ENCODE measurements around the gene PLA2G5. TPM values are rescaled to one million over a fixed set of nuclear protein-coding genes. Genes with fewer than 3 reads are reported as not detected.

PLA2G5 gene
- total RNA-seq, 4 donors from 2014 or later = 0.87 to 4.7 (median 2.2) TPM

DNA sequence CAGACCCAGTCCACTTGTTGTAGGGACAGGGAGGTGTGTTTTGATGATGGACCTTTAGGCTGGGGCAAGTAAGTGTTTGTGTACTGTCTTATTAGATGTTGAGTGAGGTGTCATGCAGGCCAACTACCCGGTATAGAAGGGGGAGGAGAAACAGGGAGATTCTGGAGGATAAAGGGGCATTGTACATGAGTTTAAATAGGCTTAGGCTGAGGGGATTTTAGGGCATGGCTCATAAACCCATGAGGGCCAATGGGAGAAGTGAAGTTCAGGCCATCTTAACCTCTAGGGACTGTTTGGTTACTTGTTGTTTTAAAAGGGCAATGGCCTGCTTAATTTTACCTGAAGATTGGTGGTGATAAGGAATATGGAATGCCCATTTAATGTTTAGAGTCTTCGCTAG is 38.2 kb upstream of the PLA2G5 start:
- peaks cover 0 to 23% (median 0%) of the 10 kb centered on the region in 4 donors for H3K9me3 ChIP-seq
- H3K36me3 ChIP-seq = no peaks in the 10 kb centered on the region
- no peak overlapping the region for H3K27ac ChIP-seq
- H3K4me3 ChIP-seq = no peak overlapping the region
- no peaks in the 10 kb centered on the region for H3K27me3 ChIP-seq
- no peak for DNase-seq (ENCODE audit: low spot score in 2 of 2)
- TF ChIP-seq POLR2A (IDR thresholded peaks at IDR 0.05) (no peak), EP300 (IDR thresholded peaks at IDR 0.05) (no peak)
- TF ChIP-seq, protein P1, sequence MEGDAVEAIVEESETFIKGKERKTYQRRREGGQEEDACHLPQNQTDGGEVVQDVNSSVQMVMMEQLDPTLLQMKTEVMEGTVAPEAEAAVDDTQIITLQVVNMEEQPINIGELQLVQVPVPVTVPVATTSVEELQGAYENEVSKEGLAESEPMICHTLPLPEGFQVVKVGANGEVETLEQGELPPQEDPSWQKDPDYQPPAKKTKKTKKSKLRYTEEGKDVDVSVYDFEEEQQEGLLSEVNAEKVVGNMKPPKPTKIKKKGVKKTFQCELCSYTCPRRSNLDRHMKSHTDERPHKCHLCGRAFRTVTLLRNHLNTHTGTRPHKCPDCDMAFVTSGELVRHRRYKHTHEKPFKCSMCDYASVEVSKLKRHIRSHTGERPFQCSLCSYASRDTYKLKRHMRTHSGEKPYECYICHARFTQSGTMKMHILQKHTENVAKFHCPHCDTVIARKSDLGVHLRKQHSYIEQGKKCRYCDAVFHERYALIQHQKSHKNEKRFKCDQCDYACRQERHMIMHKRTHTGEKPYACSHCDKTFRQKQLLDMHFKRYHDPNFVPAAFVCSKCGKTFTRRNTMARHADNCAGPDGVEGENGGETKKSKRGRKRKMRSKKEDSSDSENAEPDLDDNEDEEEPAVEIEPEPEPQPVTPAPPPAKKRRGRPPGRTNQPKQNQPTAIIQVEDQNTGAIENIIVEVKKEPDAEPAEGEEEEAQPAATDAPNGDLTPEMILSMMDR (IDR thresholded peaks at IDR 0.05) = no peak
- no peaks in the 10 kb centered on the region for H3K4me1 ChIP-seq
- 61 to 71% methylated on average over 2 of the region's 2 CpGs for WGBS, 2 donors

DNA sequence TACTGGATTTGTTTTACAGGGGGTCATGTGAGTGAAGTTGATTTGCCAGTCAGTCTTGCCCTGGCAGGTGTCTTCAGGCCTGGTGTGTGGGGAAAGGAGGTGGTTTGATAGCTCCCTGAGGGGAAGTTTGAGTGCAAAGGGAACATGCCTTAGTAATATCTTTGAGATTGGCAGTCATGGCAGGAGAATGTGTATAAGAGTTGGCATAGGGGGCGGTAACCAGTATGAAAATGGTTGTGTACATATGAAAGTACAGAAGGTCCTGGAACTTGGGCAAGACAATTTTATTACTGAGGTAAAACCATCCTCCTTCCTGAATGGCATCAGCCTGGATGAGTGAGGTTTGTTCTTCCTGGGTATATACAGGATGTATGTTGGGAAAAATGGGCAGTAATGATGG is 37.6 kb upstream of the PLA2G5 start:
- no peaks in the 10 kb centered on the region for H3K36me3 ChIP-seq
- WGBS, 2 donors = 92 to 96% methylated on average over 1 of the region's 1 CpG
- no peaks in the 10 kb centered on the region for H3K4me1 ChIP-seq
- H3K27me3 ChIP-seq = no peaks in the 10 kb centered on the region
- no peak for TF ChIP-seq EP300 (IDR thresholded peaks at IDR 0.05)
- no peak for TF ChIP-seq POLR2A (IDR thresholded peaks at IDR 0.05)
- TF ChIP-seq, protein P1 (IDR thresholded peaks at IDR 0.05) = no peak
- peaks cover 0 to 29% (median 0%) of the 10 kb centered on the region in 4 donors for H3K9me3 ChIP-seq
- H3K4me3 ChIP-seq = no peak overlapping the region
- DNase-seq (ENCODE audit: low spot score in 2 of 2) = no peak
- no peak overlapping the region for H3K27ac ChIP-seq

DNA sequence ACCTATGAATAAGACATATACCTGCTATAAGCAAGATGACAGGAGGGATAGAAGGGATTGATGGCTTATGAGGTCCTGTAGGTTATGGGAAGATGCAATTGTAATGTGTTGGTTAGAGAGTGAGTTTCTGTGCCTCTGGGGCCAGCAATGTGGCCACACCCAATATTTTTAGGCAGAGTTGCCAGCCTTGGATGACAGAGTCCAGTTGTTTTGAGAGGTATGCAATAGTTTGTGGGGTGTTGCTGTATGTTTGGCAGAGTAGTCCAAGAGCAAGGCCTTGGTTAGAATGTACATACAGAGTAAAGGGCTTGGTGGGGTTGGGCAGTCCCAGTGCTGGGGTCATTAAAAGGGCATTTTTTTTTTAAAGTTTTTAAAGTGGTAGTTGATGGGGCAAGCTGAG is 36.6 kb upstream of the PLA2G5 start:
- no peak overlapping the region for H3K27ac ChIP-seq
- no peaks in the 10 kb centered on the region for H3K27me3 ChIP-seq
- no peaks in the 10 kb centered on the region for H3K36me3 ChIP-seq
- H3K4me1 ChIP-seq = no peaks in the 10 kb centered on the region
- DNase-seq (ENCODE audit: low spot score in 2 of 2) = no peak
- TF ChIP-seq EP300 (IDR thresholded peaks at IDR 0.05) (no peak), POLR2A (IDR thresholded peaks at IDR 0.05) (no peak)
- TF ChIP-seq, protein P1 (IDR thresholded peaks at IDR 0.05) = no peak
- no peak overlapping the region for H3K4me3 ChIP-seq
- H3K9me3 ChIP-seq = peaks cover 0 to 33% (median 0%) of the 10 kb centered on the region in 4 donors

DNA sequence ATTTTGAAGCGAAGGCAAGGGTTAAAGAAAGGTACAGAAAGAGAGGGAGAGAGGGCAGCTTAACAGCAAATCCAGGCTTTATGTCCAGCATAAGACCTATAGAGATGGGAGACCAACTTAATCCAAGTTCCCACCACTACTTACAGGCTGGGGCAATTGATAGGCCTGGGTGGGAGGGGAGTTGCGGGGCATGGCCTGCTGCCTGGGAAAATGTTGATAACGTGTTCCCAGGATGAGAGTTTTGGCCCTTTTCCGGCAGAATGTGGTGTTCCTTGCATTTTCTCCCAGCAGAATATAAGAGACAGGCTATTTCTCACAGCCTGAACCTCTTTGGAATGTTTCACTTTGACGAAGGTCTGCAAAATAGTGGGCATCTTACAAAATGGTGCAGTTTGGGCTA is 34.9 kb upstream of the PLA2G5 start:
- Histone ChIP-seq H3K4me3 (no peak overlapping the region), H3K4me1 (no peaks in the 10 kb centered on the region), H3K9me3 (peaks cover 0 to 33% (median 0%) of the 10 kb centered on the region in 4 donors), H3K36me3 (no peaks in the 10 kb centered on the region), H3K27me3 (no peaks in the 10 kb centered on the region), H3K27ac (no peak overlapping the region)
- no peak for DNase-seq (ENCODE audit: low spot score in 2 of 2)
- 74 to 93% methylated on average over 5 of the region's 5 CpGs for WGBS, 2 donors
- TF ChIP-seq, protein P1 (IDR thresholded peaks at IDR 0.05) = no peak
- TF ChIP-seq POLR2A (IDR thresholded peaks at IDR 0.05) (no peak), EP300 (IDR thresholded peaks at IDR 0.05) (no peak)

- DNase-seq (ENCODE audit: low spot score in 2 of 2) = no peak
- peaks cover 0 to 33% (median 0%) of the 10 kb centered on the region in 4 donors for H3K9me3 ChIP-seq
- no peak overlapping the region for H3K27ac ChIP-seq
- no peaks in the 10 kb centered on the region for H3K27me3 ChIP-seq
- no peaks in the 10 kb centered on the region for H3K4me1 ChIP-seq
- 58 to 100% methylated on average over 1 of the region's 1 CpG for WGBS, 2 donors
- no peaks in the 10 kb centered on the region for H3K36me3 ChIP-seq
- no peak overlapping the region for H3K4me3 ChIP-seq
- TF ChIP-seq POLR2A (IDR thresholded peaks at IDR 0.05) (no peak), EP300 (IDR thresholded peaks at IDR 0.05) (no peak)
- TF ChIP-seq, protein P1 (IDR thresholded peaks at IDR 0.05) = no peak
Observed at GRCh38 chr1:20037877-20038276, 32.1 kb upstream of the PLA2G5 start.
